Activated CD4-positive, alpha-beta memory T cell treated with anti-CD3 and anti-CD28 coated beads for 36 hours (primary cell): ENCODE results near the gene UFSP2. TPM values are rescaled to one million over a fixed set of nuclear protein-coding genes. Genes with fewer than 3 reads are reported as not detected.
"Not testable (repeated sequence)": the region's sequence is repeated elsewhere in the genome, so short reads cannot be mapped to it uniquely, and the experiment has no call there.

Source experiments
- CTCF ChIA-PET: fragments of 350-600 bp; sonication (Branson Sonifier 250); formaldehyde crosslinking; loops from one replicate; lab custom pipeline; 2021; ENCODE audit warnings: antibody characterized with exemption, inconsistent platforms; lab: Charles Lee
- POLR2A ChIA-PET: fragments of 350-600 bp; sonication (Branson Sonifier 250); formaldehyde crosslinking; loops from one replicate; lab custom pipeline; 2021; ENCODE audit warnings: antibody characterized with exemption; lab: Charles Lee
- DNase-seq: peaks from one replicate; pipeline ENCODE4 v3.0.0-alpha.2; 2020
- H3K27ac Mint-ChIP-seq: one replicate; pipeline ENCODE4 v1.8.0; 2021; ENCODE audit warnings: mixed read lengths
- H3K27me3 Mint-ChIP-seq: one replicate; pipeline ENCODE4 v1.8.0; 2021; ENCODE audit warnings: mixed read lengths
- H3K36me3 Mint-ChIP-seq: one replicate; pipeline ENCODE4 v1.8.0; 2021; ENCODE audit warnings: mixed read lengths
- H3K4me1 Mint-ChIP-seq: one replicate; pipeline ENCODE4 v1.8.0; 2021; ENCODE audit warnings: low read depth, mixed read lengths
- H3K4me3 Mint-ChIP-seq: one replicate; pipeline ENCODE4 v1.8.0; 2021; ENCODE audit warnings: mild to moderate bottlenecking, mixed read lengths
- H3K9me3 Mint-ChIP-seq: one replicate; pipeline ENCODE4 v1.8.0; 2021; ENCODE audit warnings: mixed read lengths
- intact Hi-C: fragments of 100-400 bp; cut with micrococcal nuclease; formaldehyde crosslinking; loops from one replicate; pipeline ENCODE4 v1.15.1; 2023
- total RNA-seq, 2 experiments: library from RNA; stranded (reverse); gene quantifications; one replicate each; pipeline ENCODE4 v1.2.3, GENCODE V29; 2021

The UFSP2 gene
- total RNA-seq, 2 experiments from 2014 or later, result 28.3 to 33.0 TPM

DNA sequence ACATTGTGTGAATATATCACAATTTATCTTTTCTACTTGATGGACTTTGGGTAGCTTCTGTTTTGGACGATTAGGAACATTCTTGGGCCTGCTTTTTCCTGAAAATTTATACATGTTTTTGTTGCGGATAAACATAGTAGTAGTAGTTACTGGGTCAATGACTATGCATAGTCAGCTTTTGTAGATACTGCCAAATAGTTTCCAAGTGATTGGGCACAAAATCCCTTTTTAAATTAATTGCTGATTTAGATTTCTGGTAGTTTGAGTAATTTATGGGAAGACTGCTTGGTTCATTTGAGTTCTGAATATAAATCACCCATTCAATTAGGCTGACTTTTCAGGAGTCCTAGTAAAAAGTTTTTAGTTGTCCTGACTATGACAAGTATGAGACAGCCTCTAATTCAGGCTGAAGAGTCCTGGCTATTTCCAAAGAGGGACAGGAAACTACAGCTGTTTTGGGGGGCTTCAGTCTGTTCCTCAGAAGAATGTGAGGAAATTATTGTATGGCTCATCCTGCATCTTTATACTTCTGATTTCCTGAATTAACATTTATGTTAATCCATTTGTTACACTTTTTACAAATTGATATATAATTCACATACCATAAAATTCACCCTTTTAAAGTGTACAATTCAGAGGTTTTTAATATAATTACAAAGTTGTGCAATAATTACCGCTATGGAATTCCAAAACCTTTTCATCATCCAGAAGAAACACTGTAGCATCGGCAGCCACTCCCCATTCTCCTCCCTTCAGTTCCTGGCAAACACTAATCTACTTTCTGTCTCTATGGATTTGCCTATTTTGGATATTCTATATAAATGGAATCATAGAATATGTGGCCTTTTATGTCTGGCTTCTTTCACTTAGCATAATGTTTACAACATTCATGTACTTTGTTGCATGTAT is 44.2 kb downstream of the UFSP2 start:
- POLR2A ChIA-PET, result no interaction called here
- Mint-ChIP-seq H3K27me3 (no peaks in the 10 kb centered on the region), H3K9me3 (peaks cover 7% of the 10 kb centered on the region), H3K27ac (no peak overlapping the region), H3K4me3 (no peak overlapping the region), H3K36me3 (peaks cover 6% of the 10 kb centered on the region), H3K4me1 (peaks cover 9% of the 10 kb centered on the region)
- no peak for DNase-seq
- intact Hi-C loops, result no loop called here
- CTCF ChIA-PET, result no interaction called here

DNA sequence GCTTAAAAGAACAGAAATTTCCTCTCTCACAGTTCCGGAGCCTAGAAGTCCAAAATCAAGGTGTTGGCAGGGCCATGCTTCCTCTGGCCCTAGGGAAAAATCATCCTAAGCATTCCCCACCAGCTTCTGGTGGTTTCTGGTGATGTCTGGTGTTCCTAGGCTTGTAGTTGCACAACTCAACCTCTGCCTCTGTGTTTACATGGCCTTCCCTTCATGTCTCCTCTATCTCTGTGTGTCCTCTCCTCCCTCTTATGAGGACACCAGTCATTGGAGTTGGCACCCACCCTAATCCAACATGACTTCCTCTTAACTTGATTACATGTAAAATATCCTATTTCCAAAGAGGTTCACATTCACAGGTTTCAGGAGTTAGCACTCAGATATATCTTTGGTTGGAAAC is 45.4 kb downstream of the UFSP2 start:
- Mint-ChIP-seq H3K4me3 (no peak overlapping the region), H3K27ac (no peak overlapping the region), H3K9me3 (peaks cover 7% of the 10 kb centered on the region), H3K27me3 (no peaks in the 10 kb centered on the region), H3K4me1 (peaks cover 9% of the 10 kb centered on the region), H3K36me3 (peaks cover 6% of the 10 kb centered on the region)
- no peak for DNase-seq
- ChIA-PET CTCF (no interaction called here), POLR2A (no interaction called here)
- intact Hi-C loops, result no loop called here

DNA sequence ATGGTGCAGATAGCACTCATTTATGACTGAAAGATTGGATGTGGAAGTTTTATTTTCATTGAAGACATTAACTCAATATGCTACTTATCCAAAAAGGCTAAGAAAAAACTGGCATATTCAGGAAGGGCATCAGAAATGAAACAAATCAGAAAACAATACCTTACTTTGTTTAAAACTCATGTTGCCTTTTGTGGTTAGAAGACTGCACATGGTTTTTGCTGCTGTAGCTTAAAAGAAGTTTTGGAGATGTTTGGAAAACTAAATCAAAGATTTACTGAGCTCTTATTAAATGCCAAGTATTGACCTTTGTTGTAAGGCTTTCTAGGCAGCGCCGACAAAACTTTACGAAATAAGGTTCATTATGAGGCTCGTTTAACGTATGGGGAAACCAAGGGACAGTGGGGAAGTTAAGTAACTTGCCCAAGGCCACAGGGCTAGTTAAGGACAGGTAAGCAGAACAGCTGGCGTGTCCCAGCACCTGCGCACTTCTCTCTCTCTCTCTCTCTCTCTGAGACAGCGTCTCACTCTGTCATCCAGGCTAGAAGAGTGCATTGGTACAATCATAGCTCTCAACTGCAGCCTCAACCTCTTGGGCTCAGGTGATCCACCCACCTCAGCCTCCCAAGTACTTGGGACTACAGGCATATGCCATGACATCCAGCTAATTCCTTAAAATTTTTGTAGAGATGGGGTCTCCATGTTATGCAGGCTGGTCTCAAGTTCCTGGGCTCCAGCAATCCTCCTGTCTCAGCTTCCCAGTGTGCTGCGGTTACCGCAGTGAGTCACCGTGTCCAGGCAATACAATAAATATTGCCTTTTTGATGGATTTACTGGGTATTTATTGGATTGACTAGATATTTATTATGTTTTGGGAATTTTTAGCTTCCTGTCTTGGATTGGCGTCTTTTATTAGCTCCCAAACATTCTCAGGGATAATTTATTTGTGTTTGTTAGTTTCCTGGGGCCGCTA is 46.2 kb downstream of the UFSP2 start:
- H3K9me3 Mint-ChIP-seq, result peaks cover 7% of the 10 kb centered on the region
- peaks cover 6% of the 10 kb centered on the region for H3K36me3 Mint-ChIP-seq
- CTCF ChIA-PET, result no interaction called here
- H3K4me1 Mint-ChIP-seq, result peaks cover 3% of the 10 kb centered on the region
- POLR2A ChIA-PET, result no interaction called here
- no peak overlapping the region for H3K27ac Mint-ChIP-seq
- intact Hi-C loops, result no loop called here
- no peaks in the 10 kb centered on the region for H3K27me3 Mint-ChIP-seq
- no peak overlapping the region for H3K4me3 Mint-ChIP-seq
- no peak for DNase-seq

DNA sequence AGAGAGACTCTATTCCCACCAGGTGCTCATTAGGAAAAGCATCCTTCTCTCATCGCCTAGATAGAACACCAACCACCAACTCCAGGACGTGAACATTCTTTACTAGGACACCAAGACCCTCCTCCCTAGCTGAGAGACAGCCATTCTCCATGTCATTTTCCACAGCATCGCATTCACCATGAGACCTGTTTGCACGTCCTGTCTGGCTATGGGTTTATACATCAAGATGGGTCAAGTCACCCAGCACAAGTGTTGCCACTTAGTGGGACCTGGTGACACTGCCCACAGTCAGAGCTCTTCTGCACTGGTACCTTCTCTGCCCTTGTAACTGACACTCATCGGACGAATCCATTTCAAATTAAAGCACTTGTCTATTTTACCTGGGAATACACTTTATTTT is 47.5 kb downstream of the UFSP2 start:
- POLR2A ChIA-PET, result no interaction called here
- intact Hi-C loops, result no loop called here
- H3K27me3 Mint-ChIP-seq, result no peaks in the 10 kb centered on the region
- DNase-seq, result no peak
- CTCF ChIA-PET, result interaction anchor here (0.6 to 0.8 kb wide), 2 partner anchors 98 to 193 kb away, joined by 4 read pairs; no protein-coding TSS in a partner anchor
- H3K4me1 Mint-ChIP-seq, result no peaks in the 10 kb centered on the region
- H3K4me3 Mint-ChIP-seq, result no peak overlapping the region
- peaks cover 7% of the 10 kb centered on the region for H3K9me3 Mint-ChIP-seq
- no peak overlapping the region for H3K27ac Mint-ChIP-seq
- H3K36me3 Mint-ChIP-seq, result peaks cover 6% of the 10 kb centered on the region

DNA sequence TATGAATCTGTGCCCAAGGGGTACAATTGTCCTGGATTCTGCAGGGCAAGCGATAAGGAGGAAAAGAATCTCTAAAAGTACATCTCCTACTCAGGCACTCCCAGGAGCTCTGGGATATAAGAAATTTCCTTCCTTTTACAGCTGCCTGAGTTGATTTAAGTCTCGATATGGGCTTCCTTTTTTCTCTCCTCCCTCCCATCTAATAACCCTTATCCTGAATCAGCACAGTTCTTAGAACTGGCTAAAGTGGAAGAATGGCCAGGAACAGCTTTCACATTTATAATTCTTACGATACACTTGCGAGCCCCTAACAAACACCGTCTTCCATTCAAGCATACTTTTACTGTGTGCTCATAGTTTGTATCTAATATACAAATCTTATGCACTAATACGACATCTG is 51.2 kb downstream of the UFSP2 start:
- Mint-ChIP-seq H3K4me1 (no peaks in the 10 kb centered on the region), H3K9me3 (no peaks in the 10 kb centered on the region), H3K27ac (no peak overlapping the region), H3K4me3 (no peak overlapping the region), H3K27me3 (no peaks in the 10 kb centered on the region), H3K36me3 (no peaks in the 10 kb centered on the region)
- DNase-seq, result no peak
- intact Hi-C loops, result no loop called here
- ChIA-PET CTCF (no interaction called here), POLR2A (interaction anchor here (1.4 kb wide), 1 partner anchor 31 kb away, joined by 3 read pairs; no protein-coding TSS in a partner anchor)

DNA sequence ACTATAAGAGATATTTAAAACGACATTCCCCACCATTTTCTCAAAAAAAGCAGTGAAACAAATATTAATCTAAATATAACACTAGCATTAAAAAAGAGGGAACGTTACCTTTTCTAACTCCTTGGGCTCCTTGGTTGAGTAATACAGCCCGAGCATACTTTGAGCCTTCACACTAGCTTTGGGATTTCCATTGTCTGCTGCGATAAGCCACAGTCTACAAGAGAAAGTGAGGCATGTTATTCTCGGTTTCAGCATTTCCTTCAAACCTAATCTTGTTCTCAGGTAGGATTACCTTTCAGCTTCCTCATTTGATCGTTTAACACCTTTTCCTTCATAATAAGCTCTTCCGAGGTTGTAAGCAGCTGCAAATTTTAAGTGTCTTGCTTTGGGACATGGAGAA is 51.7 kb downstream of the UFSP2 start:
- ChIA-PET CTCF (no interaction called here), POLR2A (interaction anchor here (1.4 kb wide), 1 partner anchor 31 kb away, joined by 3 read pairs; no protein-coding TSS in a partner anchor)
- DNase-seq, result no peak
- H3K36me3 Mint-ChIP-seq, result no peaks in the 10 kb centered on the region
- H3K4me1 Mint-ChIP-seq, result no peaks in the 10 kb centered on the region
- H3K27me3 Mint-ChIP-seq, result no peaks in the 10 kb centered on the region
- intact Hi-C loops, result no loop called here
- no peak overlapping the region for H3K4me3 Mint-ChIP-seq
- no peaks in the 10 kb centered on the region for H3K9me3 Mint-ChIP-seq
- H3K27ac Mint-ChIP-seq, result no peak overlapping the region

DNA sequence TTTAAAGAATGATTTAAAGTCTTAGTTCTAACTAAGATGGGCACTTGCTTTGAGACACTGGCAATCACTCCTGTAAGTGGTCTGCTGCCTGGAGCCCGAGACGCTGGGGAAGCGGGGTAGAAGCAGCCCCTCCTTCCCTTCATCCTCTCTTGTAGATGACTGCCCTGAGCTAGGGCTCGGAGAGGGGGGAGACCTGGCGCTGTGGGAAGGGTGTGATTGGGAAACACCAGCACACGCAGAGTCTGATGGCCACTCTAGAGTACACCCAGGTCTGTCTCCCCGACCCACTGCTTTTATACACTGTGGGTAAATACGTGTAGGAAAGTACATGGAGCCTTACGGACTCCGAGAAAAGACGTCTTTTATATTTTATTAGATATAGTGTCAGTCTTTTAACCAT is 54.1 kb downstream of the UFSP2 start:
- Mint-ChIP-seq H3K4me3 (no peak overlapping the region), H3K9me3 (no peaks in the 10 kb centered on the region), H3K27me3 (no peaks in the 10 kb centered on the region), H3K4me1 (no peaks in the 10 kb centered on the region), H3K27ac (no peak overlapping the region), H3K36me3 (no peaks in the 10 kb centered on the region)
- no peak for DNase-seq
- CTCF ChIA-PET, result no interaction called here
- POLR2A ChIA-PET, result no interaction called here
- intact Hi-C loops, result no loop called here

DNA sequence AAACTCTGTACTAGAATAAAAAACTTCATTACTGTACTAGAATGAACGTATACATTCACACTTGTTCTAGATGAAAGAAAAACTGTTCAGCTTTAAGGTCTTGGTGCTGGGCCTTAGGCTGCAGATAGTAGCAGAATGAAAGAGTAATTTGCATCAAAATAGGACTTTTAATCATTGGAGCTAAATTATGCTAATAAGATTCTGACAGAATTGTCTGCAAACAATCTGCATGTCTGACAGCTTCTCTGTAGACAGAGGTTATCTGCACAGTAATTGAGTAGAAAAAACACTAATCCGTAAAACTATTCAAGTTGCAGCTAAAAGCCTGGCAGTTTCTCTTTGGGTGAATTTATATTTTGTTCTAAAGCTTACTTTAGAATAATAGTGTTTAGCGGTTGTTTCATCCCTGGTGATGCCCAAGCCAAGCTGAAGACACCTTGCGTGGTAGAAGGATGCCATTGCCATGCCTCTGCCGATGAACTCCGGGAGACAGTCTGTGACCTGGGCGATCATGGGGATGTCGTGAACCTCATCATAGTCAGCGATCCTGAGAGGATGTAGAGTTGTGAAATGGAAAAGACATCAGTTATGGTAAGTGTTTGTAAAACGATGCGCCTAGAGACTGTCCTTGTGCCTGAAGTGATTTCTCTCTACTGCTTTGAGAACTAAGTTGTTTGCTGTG is 55.4 kb downstream of the UFSP2 start:
- H3K27me3 Mint-ChIP-seq, result no peaks in the 10 kb centered on the region
- H3K9me3 Mint-ChIP-seq, result no peaks in the 10 kb centered on the region
- no peaks in the 10 kb centered on the region for H3K36me3 Mint-ChIP-seq
- no peaks in the 10 kb centered on the region for H3K4me1 Mint-ChIP-seq
- POLR2A ChIA-PET, result no interaction called here
- CTCF ChIA-PET, result no interaction called here
- H3K4me3 Mint-ChIP-seq, result no peak overlapping the region
- no peak overlapping the region for H3K27ac Mint-ChIP-seq
- intact Hi-C loops, result no loop called here
- no peak for DNase-seq

DNA sequence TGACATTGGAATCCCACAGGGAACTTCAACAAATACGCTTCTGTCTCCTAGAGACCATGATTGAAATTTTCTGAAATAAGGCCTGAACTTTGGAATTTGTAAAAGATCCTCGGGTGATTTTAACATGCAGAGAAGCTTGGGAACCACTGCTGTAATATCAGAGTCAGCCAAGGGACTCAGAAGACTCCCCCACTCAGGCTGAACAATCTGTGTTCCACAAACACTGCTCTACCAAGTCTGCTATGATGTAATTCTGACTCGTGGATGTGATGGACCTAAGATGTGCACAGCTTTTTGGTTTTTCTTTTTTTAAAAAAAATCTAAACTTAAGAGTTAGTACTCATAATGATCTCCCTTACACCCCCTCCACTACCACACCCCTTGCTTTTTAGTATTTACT is 56.0 kb downstream of the UFSP2 start:
- no peak overlapping the region for H3K4me3 Mint-ChIP-seq
- H3K27me3 Mint-ChIP-seq, result no peaks in the 10 kb centered on the region
- intact Hi-C loops, result no loop called here
- H3K4me1 Mint-ChIP-seq, result no peaks in the 10 kb centered on the region
- H3K9me3 Mint-ChIP-seq, result no peaks in the 10 kb centered on the region
- H3K27ac Mint-ChIP-seq, result no peak overlapping the region
- POLR2A ChIA-PET, result no interaction called here
- CTCF ChIA-PET, result no interaction called here
- DNase-seq, result no peak
- H3K36me3 Mint-ChIP-seq, result no peaks in the 10 kb centered on the region

DNA sequence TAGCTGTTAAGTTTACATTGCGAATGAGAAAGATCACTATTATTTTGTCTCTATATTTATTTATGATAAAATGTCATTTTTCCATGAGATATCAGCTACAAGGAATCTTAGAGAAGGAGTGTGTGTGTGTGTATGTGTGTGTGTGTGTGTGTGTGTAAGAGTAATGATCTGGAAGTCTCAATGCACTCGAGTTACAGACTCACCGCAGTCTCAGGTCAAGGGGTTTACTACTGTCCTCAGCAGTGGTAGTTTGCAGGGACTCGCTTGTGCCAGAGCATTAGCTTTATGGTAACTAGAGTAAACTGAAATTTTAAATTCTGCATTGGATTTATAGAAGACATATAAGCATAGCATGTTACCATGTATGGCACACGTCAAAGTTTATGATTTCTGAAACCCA is 60.9 kb downstream of the UFSP2 start:
- H3K4me1 Mint-ChIP-seq, result no peaks in the 10 kb centered on the region
- H3K4me3 Mint-ChIP-seq, result no peak overlapping the region
- H3K27ac Mint-ChIP-seq, result no peak overlapping the region
- ChIA-PET POLR2A (interaction anchor here (0.6 kb wide), 1 partner anchor 487 kb away, joined by 3 read pairs; no protein-coding TSS in a partner anchor), CTCF (interaction anchor here (0.7 to 0.8 kb wide), 2 partner anchors 23 to 40 kb away, joined by 3 read pairs; no protein-coding TSS in a partner anchor)
- H3K36me3 Mint-ChIP-seq, result no peaks in the 10 kb centered on the region
- no peak for DNase-seq
- intact Hi-C loops, result no loop called here
- H3K27me3 Mint-ChIP-seq, result no peaks in the 10 kb centered on the region
- no peaks in the 10 kb centered on the region for H3K9me3 Mint-ChIP-seq

DNA sequence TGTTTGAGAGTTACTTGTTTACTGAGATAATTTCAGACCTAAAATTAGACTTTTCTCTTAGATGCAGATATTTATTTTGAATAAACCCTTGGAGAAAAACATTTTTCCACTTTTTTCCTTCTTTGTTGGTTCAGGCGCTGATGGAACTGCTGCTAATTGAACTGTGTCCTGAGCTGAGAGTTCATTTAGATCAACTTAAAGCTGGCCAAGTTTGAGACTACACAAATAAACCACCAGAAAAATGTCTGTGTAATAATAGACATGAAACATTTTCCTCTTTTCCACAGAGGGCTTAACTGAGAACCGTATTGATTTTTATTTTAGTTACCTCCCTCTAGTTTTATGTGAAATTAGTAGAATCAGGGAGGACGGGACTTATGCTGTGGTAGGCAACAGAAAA is 62.5 kb downstream of the UFSP2 start:
- intact Hi-C loops, result no loop called here
- no peaks in the 10 kb centered on the region for H3K4me1 Mint-ChIP-seq
- DNase-seq, result no peak
- H3K36me3 Mint-ChIP-seq, result peaks cover 3% of the 10 kb centered on the region
- no peak overlapping the region for H3K4me3 Mint-ChIP-seq
- POLR2A ChIA-PET, result no interaction called here
- H3K9me3 Mint-ChIP-seq, result no peaks in the 10 kb centered on the region
- no peak overlapping the region for H3K27ac Mint-ChIP-seq
- H3K27me3 Mint-ChIP-seq, result no peaks in the 10 kb centered on the region
- CTCF ChIA-PET, result no interaction called here

DNA sequence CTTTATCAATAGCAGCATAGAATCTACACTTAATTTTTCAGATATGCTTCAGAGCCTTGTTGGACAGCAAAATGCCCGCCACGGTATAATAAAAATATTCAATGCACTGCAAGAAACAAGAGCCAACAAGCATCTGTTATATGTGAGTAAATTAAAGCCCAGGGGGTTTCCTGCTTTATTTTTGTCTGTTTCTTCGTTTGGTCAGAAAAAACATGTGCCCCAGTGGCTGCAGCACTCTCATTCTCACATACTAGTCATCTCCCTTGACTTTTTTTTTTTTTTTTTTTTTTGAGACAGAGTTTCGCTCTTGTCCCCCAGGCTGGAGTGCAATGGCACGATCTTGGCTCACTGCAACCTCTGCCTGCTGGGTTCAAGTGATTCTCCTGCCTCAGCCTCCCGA is 63.2 kb downstream of the UFSP2 start:
- intact Hi-C loops, H3K4me3 Mint-ChIP-seq, H3K9me3 Mint-ChIP-seq, H3K27ac Mint-ChIP-seq, H3K4me1 Mint-ChIP-seq, POLR2A ChIA-PET, DNase-seq, H3K36me3 Mint-ChIP-seq, CTCF ChIA-PET, H3K27me3 Mint-ChIP-seq: not testable (repeated sequence)
